Subcutaneous adipose tissue (tissue), 4 donors: ENCODE results near the gene CYP2U1. TPM values are rescaled to one million over a fixed set of nuclear protein-coding genes. Genes with fewer than 3 reads are reported as not detected.

Source experiments
- total RNA-seq, 4 donors: library from RNA; depleted of rRNA; stranded (reverse); fragments of >200 nt; gene quantifications; one replicate each; pipeline ENCODE4 v1.1.0, GENCODE V29; 2016
- TF ChIP-seq, protein P1 (sequence below): fragments of 450-650 bp; IDR thresholded peaks from one replicate; pipeline ENCODE4 v1.5.1; 2016; ENCODE audit warnings: low read depth, mild to moderate bottlenecking, control low read depth, antibody characterized with exemption, moderate library complexity

CYP2U1 gene
- total RNA-seq, 4 donors from 2014 or later, result 10.2 to 17.4 (median 15.3) TPM

DNA sequence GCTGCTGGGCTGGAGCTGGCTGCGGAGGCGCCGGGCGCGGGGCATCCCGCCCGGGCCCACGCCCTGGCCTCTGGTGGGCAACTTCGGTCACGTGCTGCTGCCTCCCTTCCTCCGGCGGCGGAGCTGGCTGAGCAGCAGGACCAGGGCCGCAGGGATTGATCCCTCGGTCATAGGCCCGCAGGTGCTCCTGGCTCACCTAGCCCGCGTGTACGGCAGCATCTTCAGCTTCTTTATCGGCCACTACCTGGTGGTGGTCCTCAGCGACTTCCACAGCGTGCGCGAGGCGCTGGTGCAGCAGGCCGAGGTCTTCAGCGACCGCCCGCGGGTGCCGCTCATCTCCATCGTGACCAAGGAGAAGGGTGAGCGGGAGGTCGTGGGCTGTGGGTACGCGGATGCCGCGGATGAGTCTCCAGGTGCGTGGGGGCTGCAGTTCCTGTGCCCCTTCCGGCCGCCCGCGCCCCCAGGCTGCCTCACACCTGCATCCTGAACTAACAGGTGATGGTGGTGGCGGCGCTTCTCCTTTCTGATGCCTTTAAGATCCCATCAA is 499 bp downstream of the CYP2U1 start:
- TF ChIP-seq, protein P1, sequence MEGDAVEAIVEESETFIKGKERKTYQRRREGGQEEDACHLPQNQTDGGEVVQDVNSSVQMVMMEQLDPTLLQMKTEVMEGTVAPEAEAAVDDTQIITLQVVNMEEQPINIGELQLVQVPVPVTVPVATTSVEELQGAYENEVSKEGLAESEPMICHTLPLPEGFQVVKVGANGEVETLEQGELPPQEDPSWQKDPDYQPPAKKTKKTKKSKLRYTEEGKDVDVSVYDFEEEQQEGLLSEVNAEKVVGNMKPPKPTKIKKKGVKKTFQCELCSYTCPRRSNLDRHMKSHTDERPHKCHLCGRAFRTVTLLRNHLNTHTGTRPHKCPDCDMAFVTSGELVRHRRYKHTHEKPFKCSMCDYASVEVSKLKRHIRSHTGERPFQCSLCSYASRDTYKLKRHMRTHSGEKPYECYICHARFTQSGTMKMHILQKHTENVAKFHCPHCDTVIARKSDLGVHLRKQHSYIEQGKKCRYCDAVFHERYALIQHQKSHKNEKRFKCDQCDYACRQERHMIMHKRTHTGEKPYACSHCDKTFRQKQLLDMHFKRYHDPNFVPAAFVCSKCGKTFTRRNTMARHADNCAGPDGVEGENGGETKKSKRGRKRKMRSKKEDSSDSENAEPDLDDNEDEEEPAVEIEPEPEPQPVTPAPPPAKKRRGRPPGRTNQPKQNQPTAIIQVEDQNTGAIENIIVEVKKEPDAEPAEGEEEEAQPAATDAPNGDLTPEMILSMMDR, result no peak

DNA sequence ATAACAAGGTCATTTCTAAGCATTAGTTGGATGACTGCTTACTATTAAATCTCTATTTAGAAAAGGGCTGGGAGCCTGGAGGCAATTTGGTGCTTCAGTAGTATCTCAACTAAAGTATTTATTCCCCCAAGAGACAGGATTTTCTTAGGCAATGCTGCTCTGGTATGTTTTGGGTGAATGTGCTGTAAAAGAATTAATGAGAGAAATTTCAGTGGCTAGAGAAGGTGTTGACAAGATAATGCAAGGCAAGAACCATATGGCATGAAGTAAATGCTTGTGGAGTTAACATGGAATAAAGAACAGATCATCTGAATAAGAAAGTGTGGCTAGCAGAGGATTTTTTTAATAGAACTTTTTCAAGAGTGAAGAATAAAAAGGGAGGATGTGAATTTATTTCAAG is 3.9 kb downstream of the CYP2U1 start:
- TF ChIP-seq, protein P1, result no peak

DNA sequence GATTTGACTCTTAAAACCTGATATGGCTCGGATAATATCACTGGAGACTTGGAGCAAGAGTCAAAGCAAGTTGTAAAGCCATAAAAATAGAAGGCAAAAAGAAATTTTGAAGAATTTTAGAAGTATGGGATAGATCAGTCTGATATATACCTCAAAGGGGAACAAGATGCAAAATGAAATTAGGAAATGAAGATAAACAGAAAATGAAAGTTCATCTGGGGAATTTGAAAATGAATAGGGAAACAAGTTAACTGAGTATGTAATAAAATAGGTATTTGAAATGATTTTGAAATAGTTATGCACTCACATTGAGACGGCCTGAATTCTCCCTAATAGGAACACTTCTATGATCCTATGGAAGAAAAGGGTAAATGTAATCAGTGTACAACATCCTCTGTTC is 5.7 kb downstream of the CYP2U1 start:
- TF ChIP-seq, protein P1, result no peak

GRCh38 chr4:107939307-107939706 is 8.0 kb downstream of the CYP2U1 start:
- TF ChIP-seq, protein P1, result no peak

DNA sequence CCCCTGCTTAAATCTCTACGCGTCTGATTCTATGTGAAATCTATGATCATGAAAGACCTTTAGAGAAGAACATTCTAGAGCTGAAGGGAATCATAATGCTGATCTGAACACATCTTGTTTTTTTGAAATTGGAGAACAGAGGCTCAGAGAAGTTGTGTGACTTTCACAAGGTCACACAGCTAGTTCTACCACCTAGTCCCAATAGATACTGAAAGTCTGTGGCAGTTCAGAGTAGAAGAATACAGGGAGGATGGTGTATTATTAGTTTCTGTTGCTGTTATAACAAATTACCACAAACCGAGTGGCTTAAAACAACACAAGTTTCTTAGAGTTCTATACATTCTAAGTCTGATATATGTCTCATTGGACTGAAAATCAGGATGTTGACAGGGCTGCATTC is 14.5 kb downstream of the CYP2U1 start:
- TF ChIP-seq, protein P1, result no peak

DNA sequence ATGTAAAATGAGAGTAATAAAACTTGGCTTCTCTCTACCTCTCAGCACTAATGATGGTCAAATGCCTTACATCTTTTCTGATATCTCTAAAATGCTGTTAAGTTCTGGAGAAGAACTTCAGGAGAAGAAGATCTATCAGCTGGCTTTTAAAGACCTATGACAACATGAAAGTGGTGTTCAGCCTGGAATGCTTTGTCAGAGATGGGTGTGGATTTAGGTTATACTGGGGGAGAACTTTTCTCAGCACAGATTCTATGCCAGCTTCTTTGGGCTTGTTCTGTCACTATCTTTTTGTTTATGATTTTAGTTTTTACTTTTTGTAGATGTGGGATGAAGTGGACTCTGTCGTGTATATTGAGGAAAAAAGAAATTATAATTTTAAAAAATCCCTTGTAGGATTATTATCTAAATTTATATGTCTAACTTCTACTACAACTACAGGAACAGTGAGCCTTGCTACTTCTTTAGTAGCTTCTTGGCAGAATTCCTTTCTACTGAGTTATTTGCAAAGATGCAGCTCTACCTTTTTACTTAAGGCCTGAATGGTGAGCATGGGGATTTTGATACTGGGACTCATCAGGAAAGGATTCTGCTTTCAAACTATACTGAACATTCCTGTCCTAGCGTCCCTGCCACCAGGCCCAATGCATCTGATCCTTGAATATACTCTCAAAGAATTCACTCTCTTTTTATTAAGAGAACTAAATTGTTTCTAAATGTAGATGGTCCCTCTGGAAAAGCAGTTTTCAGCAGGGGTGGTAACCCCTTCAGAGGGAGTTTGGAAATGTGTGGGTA is 19.6 kb downstream of the CYP2U1 start:
- TF ChIP-seq, protein P1, result no peak

DNA sequence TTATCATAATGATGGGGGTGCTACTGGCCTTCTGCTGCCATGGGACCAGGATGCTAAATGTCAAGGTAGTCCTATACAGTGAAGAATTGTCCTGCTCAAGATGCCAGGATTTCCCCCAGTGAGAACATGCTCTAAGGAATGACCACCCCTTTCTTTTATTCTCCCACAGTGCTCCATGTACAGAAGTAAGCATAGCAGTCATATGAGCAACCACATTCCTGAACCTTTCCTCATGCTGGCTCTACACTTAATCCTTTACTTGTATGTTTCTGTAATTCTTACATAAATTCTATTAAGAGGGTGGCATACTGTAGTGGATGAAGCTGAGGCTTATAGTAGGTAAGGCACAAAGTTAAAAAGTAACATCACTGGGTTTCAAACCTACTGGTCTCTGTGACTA is 20.2 kb downstream of the CYP2U1 start:
- TF ChIP-seq, protein P1, result no peak
